HG02970 (cell line): ENCODE results near the gene HRH3.

Experiments
- ATAC-seq: cut with Tn5 transposase; IDR thresholded peaks from one replicate; pipeline ENCODE4 v1.9.1; 2021; ENCODE audit warnings: mild to moderate bottlenecking, moderate library complexity, moderate number of reproducible peaks; ENCODE audit not compliant: unreplicated experiment, low FRiP score

HRH3 gene

DNA sequence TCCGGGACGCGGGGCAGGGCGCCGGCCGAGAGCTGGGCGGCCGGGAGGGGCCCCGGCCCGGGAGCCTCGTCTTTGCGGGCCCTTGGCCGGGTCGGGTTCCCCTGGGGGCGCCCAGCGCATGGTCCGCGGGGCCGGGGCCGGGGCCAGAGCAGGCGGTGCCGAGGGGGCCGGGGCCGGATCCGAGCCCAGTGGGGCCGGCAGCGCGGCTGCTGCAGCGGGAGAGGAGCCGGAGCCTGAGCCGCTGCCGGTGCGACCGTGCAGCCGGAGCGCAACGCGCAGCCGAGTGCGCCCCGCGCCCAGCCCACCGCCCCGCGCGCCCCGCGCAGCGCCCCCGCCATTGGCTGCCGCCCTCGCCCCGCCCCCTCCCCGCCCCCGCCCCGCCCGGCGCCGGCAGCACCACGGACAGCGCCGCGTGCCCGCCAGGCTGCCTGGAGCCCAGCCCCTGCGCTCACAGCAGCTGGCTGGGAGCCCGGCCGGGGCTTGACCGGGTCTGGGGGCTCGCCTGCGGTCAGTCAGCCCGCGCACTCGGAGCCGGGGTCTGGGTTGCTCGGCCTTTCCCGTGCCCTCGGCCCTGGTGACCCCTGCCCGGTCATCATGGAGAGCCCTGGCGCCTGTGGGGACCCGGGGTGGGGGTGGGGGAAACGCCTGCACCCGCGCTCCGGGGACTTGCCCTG is at the start of gene HRH3:
Gene HRH3, minus strand, starts transcription at position 287 of the 674 bp plus-strand sequence. CDS start 308 bp downstream, outside the sequence.
- peak; percentile 58 for ATAC-seq

DNA sequence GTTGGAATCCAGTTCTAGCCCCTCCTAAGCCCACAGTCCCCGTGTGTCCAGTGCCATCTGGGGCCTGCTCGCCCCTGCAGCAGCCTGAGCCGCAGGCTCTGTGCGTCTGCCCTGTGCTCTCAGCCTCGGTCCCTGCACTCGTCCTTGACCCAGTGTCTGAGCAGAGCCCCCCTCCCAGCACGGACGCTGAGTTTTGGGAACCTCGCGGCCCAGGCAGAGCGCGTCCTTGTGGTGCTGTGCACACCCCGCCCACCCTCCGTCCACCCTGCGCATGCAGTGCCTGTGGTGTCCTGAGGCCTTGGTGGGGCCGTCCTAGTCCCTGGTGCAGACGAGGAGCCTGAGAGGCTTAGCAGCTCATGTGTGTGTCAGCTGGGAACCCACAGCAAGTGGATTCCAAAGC is 49.8 kb upstream of the HRH3 start:
- ATAC-seq = no peak

DNA sequence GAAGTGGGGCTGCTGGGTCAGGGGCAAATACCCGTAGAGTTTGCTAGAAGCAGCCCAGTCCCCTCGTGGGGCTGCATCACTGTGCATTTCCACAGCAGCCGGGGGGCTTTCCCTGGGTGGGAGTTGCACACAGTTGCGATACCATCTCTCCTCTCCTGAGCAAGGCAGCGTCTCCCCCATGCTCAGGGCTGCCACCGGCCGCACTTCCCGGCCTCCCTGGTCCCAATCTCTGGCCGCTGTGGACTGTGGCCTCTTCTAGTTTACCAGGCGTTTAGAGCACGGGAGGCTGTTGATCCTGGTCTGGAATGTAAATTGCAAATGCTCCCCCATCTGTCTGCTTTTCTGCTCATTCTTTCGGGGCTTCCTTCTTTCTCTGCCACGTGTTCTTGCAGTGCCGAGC is 49.3 kb upstream of the HRH3 start:
- ATAC-seq = no peak

DNA sequence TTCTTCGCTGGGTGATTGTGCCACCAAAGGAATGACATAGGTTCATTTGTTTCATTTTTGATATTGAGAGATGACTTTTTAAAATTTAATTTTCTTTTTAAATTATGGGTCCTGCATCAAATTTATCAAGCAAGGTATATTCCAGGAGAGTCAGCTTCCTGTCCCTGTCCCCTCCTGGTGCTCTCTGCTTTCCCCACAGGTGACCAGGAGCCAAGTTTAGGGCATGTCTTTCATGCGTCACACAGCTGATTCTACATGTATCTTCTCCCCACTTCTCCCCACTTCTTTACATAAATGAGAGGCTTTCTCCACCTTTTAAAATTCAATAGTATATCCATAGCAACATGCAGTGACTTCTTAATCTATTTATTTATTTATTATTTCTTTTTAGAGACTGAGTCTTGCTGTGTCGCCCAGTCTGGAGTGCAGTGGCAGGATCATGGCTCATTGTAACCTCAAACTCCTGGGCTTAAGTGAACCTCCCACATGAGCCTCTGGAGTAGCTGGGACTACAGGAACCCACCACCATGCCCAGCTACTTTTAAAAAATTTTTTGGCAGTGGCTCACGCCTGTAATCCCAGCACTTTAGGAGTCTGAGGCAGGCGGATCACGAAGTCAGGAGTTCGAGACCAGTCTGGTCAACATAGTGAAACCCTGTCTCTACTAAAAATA is 48.3 kb upstream of the HRH3 start:
- ATAC-seq = no peak

DNA sequence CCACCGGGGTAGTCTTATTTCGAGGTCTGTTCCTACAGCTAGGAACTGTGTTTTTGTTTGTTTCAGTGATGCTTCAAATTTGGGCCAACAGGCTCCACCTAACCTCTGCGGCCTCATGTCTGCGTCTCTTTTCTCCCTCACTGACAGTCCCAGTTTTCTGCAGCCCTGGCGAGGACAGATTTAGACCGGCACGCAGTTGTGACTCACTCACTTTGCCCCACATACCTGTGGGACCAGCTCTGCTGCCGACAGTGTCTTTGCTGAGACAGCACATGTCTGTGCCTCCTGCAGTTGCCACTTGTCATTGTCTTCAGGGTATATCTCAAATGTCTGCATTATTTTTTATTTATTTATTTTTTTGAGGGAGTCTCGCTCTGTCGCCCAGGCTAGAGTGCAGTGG is 47.5 kb upstream of the HRH3 start:
- ATAC-seq = no peak

DNA sequence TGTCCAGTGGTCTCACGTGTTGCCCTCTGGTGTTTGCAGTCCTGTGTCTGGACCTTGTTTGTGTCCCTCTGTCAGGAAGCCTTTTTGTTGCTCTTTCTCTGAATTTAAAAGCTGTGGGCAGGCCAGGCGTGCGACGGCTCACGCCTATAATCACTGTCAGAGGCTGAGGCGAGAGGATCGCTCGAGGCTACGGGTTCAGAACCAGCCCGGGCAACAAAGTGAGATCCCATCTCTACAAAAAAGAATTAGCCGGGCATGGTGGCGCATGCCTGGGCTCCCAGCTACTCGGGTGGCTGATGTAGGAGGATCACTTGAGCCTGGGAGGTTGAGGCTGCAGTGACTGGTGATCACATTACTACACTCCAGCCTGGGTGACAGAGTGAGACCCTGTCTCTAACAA is 46.8 kb upstream of the HRH3 start:
- ATAC-seq = no peak

DNA sequence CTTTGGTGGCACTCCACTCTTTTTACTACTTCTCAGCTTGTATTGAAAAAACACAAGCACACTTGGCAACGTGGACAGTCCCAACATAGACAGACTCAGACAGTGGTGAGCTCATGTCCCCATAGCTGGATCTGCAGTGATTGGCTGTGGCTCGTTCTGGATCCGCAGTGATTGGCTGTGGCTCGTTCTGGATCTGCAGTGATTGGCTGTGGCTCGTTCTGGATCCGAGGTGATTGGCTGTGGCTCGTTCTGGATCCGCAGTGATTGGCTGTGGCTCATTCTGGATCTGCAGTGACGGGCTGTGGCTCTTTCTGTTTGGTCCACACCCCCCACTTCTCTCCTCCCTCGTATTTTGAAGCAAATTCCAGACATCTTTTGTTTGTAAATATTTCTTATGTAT is 46.3 kb upstream of the HRH3 start:
- ATAC-seq = no peak

DNA sequence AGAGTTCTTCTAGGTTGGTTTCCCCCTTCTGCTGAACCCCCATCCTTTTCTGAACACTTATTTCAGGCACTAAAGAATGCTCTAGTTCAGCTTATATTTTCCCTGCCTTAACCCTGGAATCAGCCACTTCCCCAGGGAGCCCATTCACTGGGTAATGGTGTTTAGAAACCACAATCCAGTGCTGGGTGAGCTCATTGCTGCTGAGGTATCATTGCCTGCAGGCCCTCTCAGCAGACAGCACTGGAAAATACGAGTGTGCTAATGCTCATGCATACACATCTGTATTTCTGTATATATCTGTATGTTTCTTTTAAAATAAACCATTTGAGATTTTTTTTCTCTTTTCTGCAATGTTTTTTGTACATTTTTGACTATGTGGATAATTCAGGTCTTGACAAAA is 45.3 kb upstream of the HRH3 start:
- ATAC-seq = no peak

DNA sequence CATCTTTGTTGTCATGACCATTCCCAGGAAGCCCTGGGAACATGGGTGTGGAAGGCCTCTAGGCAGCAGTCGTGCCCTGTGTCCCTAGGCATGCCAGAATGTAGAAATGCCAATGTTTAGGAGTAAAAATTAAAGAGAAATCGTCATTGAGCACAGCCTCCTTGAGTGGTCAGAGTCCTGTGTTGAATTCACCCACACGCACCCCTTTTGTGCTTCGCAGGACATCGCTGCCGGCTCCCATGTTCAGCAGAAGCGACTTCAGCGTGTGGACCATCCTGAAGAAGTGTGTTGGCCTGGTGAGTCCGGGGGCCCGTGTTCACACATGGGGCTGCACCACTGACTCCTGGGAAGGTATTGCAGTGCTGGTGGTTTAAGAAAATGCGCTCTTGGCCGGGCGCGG is 43.3 kb upstream of the HRH3 start:
- ATAC-seq = no peak

DNA sequence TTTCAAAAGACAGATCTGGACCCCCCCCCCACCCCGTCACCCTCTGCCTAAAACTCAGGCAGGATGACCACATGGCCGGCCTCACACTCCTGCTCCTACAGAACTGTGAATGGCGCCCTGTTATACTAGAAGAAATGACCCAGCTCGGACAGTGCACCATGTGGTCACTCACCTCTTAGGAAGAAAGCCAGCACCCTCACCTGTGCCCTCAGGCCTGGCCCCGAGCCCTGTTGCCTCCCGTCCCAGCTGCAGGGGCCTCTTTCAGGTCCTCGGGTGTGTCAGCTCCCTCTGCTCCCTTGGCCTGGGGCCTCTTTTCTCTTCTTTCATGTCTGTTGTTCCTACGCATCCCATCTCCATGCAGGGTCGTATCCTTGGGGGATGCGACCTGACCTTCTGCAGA is 42.0 kb upstream of the HRH3 start:
- no peak for ATAC-seq

DNA sequence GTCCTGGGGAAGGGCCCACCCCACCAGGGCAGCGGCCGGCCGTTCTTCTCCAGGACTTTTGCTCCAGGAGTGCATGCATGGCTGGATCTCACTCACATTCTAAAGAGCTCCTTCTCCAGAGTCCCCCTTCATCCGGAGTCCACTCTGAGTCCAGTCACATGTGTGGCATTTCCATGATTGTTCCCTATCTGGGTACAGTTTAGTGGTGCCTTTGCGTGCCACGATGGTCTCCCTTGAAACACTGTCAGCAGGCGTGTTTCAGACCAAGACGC is 39.2 kb upstream of the HRH3 start:
- no peak for ATAC-seq

DNA sequence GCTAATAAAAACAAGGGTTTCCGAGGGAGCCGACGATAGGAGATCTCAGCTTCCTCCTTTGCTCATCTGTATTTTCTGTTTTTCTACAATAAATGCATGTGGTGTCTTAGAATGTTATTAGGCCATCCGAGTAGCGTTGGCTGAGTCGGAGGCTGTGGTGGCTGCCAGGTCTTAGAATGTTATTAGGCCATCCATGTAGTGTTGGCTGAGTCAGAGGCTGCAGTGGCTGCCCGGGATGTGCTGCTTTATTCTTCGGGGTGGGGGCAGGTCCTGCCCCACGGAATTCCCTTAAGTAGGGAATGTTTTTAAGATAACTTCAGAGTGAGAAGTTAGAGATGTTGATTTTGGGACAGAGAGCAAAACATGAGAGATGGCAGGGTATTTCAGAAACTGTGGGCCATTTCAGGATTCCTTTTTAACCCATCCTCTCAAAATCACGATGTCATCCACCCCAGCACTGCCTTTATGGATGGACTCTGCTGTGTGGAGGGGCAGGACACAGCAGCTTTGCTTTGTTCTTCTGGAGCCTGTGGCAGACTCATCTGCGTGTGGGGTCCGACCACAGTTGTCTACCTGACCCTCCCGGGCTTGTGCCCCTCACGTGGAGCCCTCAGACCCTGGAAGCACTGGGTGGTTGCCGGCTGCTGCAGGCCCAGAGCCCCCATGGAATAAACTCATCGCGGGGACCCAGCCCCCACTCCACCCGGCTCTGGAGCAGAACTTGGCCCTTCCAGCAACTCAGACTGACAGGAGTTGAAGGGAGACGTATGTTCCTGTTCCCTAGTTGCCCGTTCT is 38.6 kb upstream of the HRH3 start:
- ATAC-seq = no peak

DNA sequence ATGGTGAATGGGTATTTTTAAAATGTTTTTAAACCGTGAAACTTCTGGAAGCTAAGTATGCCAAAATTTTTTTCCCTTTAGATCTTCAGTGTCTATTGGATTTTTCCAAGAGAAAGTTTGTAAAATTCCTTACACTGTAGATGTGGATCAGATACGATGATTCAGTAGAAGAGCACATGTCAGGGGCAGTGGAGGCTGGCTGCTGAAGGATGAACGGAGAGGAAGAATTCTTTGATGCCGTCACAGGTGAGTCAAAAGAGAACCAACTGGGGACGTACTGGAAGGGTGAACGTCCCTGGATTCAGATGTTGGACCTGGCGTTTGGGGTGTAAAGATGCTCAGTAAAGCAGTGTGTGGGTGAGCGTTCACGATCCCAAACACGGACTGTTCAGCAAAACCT is 35.9 kb upstream of the HRH3 start:
- no peak for ATAC-seq

DNA sequence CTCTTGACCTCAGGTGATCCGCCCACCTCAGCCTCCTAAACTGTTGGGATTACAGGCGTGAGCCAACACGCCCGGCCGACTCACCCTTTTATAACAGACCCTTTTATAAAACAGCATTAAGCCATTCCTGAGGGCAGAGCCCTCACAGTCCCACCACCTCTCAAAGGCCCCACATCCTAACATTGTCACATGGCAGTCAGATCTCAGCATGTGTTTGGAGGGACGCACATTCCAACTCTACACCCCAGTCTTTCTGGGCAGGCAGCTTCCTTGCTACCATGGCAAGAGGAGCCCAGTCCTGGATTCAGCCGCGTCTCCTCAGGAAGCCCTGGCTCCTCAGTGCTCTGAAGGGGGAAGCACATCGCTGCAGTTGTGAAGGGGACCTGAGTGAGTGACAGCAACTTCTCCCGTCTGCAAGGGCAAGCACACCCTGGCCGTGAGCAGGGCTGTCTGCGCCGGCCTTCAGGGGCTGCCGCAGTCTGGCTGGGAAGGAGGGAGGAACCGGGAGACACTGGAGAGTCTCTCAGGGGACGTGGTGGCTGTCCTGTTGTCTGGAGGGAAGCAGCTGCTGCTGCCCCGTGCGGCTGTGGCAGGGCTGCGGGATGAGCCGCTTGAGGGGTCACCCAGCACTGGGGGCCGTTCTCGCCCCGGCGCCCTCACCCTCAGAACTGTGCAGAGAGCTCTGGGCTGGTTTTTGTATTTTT is 34.1 kb upstream of the HRH3 start:
- ATAC-seq = no peak

DNA sequence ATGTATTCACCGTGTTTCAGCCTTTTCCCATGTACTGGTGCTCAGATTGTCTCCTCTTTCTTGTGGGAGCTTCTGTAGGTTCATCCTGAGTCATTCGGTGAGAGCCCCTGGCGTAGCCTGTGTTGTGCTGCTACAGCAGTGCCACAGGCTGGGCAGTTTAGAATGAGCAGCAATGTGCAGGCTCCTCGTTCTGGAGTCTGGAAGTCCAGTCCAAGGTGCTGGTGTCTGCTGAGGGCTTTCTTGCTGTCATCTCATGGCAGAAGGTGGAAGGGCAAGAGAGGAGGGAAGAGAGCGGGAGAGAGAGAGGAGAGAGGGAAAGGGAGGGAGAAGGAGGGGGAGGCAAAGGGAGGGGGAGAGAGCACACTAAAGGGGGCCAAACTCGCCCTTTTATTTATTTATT is 33.3 kb upstream of the HRH3 start:
- no peak for ATAC-seq

DNA sequence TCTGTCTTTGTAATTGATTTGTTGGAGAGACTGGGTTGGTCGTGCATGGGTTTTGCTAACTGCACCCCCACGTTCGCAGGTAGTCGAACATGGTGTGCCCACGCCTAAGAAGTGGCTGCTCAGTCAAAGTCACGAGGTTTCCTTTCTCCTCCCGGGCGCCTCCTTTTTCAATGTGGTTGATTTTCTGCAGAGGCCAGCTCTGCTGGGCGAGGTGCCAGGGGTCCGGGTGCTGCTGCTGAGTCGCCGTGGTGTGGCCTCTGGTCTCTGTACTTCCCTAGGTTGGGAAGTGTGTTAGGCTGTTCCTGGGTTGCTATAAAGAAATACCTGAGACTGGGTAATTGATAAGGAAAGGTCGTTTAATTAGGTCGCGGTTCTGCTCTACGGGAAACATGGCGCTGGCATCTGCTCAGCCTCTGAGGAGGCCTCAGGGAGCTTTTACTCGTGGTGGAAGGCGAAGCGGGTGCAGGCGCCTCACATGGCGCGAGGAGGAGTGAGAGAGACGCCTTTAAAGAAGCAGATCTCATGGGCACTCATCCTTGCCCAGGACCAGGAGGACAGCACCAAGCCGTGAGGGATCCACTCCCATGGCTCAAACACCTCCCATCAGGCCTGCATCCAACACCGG is 32.4 kb upstream of the HRH3 start:
- ATAC-seq = no peak

DNA sequence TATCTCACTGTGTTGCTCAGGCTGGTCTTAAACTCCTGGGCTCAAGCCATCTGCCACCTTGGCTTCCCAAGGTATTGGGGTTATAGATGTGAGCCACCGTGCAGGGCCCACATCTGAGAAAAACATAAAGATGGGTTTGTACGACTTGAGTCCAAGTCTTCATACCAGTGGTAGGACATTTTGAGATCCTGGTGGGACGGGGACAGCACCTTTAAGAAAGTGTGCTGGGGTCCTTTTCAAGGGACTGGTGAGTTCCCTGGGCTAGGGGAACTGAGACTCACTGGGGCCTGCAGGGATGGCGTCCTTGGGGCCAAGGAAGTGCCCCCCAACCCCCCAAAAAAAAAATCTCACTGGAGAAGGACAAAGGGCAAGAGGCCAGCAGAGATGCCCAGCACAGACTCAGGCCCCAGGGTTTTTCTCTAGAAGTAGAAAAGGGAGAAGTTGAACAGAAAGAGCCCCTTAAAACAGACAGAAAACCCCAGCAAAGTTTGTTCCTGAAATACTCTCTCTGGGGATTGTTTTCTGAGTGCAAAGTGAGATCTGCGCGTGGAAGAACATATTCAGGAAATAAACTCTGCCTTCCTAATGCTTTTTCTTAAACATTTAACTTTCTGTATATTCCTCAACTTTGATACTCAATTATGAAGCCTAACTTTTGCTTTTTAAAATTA is 28.9 kb upstream of the HRH3 start:
- no peak for ATAC-seq

DNA sequence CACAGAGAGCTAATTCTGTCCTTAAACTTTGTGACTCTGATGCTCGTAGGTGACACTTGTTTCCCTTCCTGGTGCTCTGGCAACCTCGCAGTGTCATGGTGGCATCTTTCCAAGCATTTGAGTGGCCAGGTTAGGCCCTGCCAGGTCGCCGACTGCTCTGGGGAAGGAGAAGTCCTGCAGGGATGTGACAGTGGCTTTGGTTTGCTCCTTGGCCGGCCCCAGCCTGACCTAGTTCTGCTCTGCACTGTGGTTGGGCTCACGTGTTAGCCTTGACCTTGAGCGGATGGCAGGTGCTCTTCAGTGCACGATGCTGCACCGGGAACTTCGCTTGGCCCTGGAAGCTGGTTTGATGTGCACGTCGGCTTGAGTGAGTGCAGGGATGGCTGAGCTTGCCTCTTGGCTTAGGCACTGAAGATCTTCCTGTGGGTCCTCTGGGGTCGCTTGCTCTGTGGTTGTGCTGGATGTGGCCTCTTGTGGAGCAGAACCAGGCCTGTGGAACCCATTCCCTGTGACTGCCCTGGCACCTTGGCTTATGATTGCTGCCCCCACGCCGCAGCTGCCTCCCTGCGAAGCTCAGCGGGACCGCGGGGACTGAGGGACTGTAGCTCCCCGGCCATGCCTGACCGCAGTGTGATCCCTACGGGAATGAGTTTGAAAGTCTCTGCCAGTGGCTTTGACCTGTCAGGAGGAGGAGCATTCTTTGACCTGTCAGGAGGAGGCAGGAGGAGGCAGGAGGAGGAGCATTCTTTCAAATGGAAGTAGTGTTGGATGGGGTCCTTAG is 27.0 kb upstream of the HRH3 start:
- ATAC-seq = no peak

DNA sequence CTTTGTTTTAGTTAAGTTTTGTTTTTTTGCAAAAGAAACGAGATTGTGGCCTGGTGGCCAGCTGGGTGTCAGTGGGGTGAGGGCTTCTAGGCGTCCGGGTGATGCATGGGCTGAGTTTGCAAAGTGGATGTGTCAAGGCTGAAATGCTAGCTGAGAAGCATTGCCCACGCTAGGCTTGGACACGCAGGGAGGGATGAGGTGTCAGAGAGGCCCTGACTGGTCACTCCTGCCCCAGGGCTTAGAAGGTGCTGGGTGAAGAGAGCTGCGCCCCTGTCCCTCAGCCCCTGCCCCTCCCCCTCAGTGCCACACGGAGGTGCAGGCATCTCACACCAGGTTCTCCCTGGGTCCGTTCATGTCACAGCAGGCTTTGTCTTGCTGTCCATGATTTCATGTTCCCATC is 26.4 kb upstream of the HRH3 start:
- no peak for ATAC-seq

DNA sequence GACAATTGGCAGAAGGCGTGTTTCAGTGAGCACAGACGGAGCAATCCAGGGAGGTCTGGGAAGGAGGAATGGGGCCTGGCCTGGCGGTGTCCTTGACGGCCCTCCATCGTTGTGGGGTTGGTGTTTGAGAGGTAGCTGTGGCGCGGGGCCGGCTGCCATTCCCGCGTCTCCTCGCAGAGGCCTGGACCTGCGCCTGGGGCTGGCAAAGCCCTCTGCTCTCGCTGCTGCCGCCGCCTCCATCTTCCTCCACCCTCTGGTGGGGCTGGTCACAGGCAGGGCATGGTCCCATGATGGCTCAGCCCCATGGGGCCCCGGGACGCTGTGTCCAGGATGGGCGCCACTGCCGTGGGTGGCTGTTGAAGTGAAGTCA is 25.8 kb upstream of the HRH3 start:
- ATAC-seq = no peak
